Spinal cord (tissue), 10 donors: ENCODE results near the gene ARFGEF2. TPM values are rescaled to one million over a fixed set of nuclear protein-coding genes. Genes with fewer than 3 reads are reported as not detected.
A peak's percentile ranks its signal among the peaks of the same experiment; 100 is the strongest.

Experiments used
- DNase-seq, 6 donors: peaks; one replicate each; pipeline versions ENCODE4 v3.0.0 to v3.0.0-alpha.2; 2013 to 2015; ENCODE audit warnings: low spot score in 6 of 6, low read depth in 4 of 6
- H3K27ac ChIP-seq: one replicate; pipeline ENCODE4 v1.5.1; 2013; ENCODE audit warnings: low read depth, low read length, control low read depth
- H3K27me3 ChIP-seq: one replicate; pipeline ENCODE4 v1.6.1; 2013; ENCODE audit warnings: low read length; ENCODE audit not compliant: control insufficient read depth, insufficient read depth
- H3K36me3 ChIP-seq: one replicate; pipeline ENCODE4 v1.6.1; 2013; ENCODE audit warnings: low read length; ENCODE audit not compliant: control insufficient read depth, insufficient read depth
- H3K4me1 ChIP-seq: one replicate; pipeline ENCODE4 v1.6.1; 2013; ENCODE audit warnings: low read length; ENCODE audit not compliant: control insufficient read depth, insufficient read depth
- H3K4me3 ChIP-seq: one replicate; pipeline ENCODE4 v1.5.1; 2013; ENCODE audit warnings: low read depth, low read length, control low read depth
- H3K9me3 ChIP-seq: one replicate; pipeline ENCODE4 v1.6.1; 2013; ENCODE audit warnings: low read length; ENCODE audit not compliant: control insufficient read depth, insufficient read depth
- WGBS: methylation state at CpG from one replicate; pipeline ENCODE4 v1.1.5; 2013; ENCODE audit warnings: missing lambda C conversion rate; ENCODE audit not compliant: insufficient coverage; 5-methylcytosine and 5-hydroxymethylcytosine counted together
- polyA plus RNA-seq, 2 donors: library from polyadenylated mRNA; unstranded; fragments of 120-200 nt; gene quantifications; one replicate each; pipeline ENCODE4 v1.2.1, GENCODE V29; 2013; ENCODE audit not compliant: insufficient read length in 2 of 2
- total RNA-seq, 2 donors: library from RNA; depleted of rRNA in 1 of 2; stranded (reverse); fragments of 120-200 nt in 1 of 2; fragments of >200 nt in 1 of 2; gene quantifications; one replicate each; pipeline versions ENCODE4 v1.2.3 to v1.2.4, GENCODE V29; 2013 to 2014
- donor health status: healthy.

Gene ARFGEF2
- total and polyA plus RNA-seq, 4 donors = 13.5 to 45.1 (median 20.4) TPM

- 100% methylated on average over 1 of the region's 5 CpGs for WGBS
- DNase-seq = no peak
- peaks cover 34% of the 10 kb centered on the region for H3K36me3 ChIP-seq
Measured at GRCh38 chr20:48983423-48984400, 62.2 kb downstream of the ARFGEF2 start.

GRCh38 chr20:48984575-48985219 lies 63.2 kb downstream of the ARFGEF2 start:
- peaks cover 35% of the 10 kb centered on the region for H3K36me3 ChIP-seq
- no peak for DNase-seq
- no peaks in the 10 kb centered on the region for H3K4me1 ChIP-seq
- H3K4me3 ChIP-seq = no peak overlapping the region
- peaks cover 2% of the 10 kb centered on the region for H3K9me3 ChIP-seq
- no peak overlapping the region for H3K27ac ChIP-seq
- H3K27me3 ChIP-seq = no peaks in the 10 kb centered on the region
- WGBS = 63% methylated on average over 7 of the region's 10 CpGs

More at GRCh38 chr20:48983423-48984400, 62.2 kb downstream of the ARFGEF2 start:
- Histone ChIP-seq H3K4me1 (no peaks in the 10 kb centered on the region), H3K27me3 (no peaks in the 10 kb centered on the region), H3K4me3 (no peak overlapping the region), H3K27ac (no peak overlapping the region), H3K9me3 (peaks cover 2% of the 10 kb centered on the region)

- Histone ChIP-seq H3K27ac (no peak overlapping the region), H3K9me3 (peaks cover 2% of the 10 kb centered on the region), H3K36me3 (peaks cover 46% of the 10 kb centered on the region), H3K4me3 (no peak overlapping the region), H3K27me3 (no peaks in the 10 kb centered on the region), H3K4me1 (no peaks in the 10 kb centered on the region)
- DNase-seq = peak in 1 of 6 donors; percentile 46
- no CpG with 5 or more reads among the region's 2 CpGs for WGBS
Measured at GRCh38 chr20:48986899-48987298, 65.4 kb downstream of the ARFGEF2 start.

- H3K27ac ChIP-seq = no peak overlapping the region
- 100% methylated on average over 1 of the region's 1 CpG for WGBS
- no peak for DNase-seq
- no peaks in the 10 kb centered on the region for H3K9me3 ChIP-seq
- no peak overlapping the region for H3K4me3 ChIP-seq
- H3K4me1 ChIP-seq = no peaks in the 10 kb centered on the region
- H3K36me3 ChIP-seq = peaks cover 30% of the 10 kb centered on the region
- H3K27me3 ChIP-seq = no peaks in the 10 kb centered on the region
Measured at GRCh38 chr20:48990467-48990866, 69.0 kb downstream of the ARFGEF2 start.

GRCh38 chr20:48995589-48995988 lies 74.1 kb downstream of the ARFGEF2 start:
- Histone ChIP-seq H3K27ac (no peak overlapping the region), H3K9me3 (no peaks in the 10 kb centered on the region), H3K27me3 (no peaks in the 10 kb centered on the region), H3K4me1 (no peaks in the 10 kb centered on the region), H3K4me3 (no peak overlapping the region), H3K36me3 (peaks cover 43% of the 10 kb centered on the region)
- DNase-seq = no peak
- 82% methylated on average over 3 of the region's 4 CpGs for WGBS

- Histone ChIP-seq H3K36me3 (peaks cover 41% of the 10 kb centered on the region), H3K9me3 (no peaks in the 10 kb centered on the region), H3K4me1 (no peaks in the 10 kb centered on the region), H3K27me3 (no peaks in the 10 kb centered on the region), H3K4me3 (no peak overlapping the region), H3K27ac (no peak overlapping the region)
- no peak for DNase-seq
- 86% methylated on average over 1 of the region's 3 CpGs for WGBS
Measured at GRCh38 chr20:48999890-49000870, 78.7 kb downstream of the ARFGEF2 start.

- Histone ChIP-seq H3K27ac (no peak overlapping the region), H3K4me3 (no peak overlapping the region), H3K9me3 (no peaks in the 10 kb centered on the region), H3K4me1 (no peaks in the 10 kb centered on the region), H3K27me3 (no peaks in the 10 kb centered on the region), H3K36me3 (peaks cover 45% of the 10 kb centered on the region)
- WGBS = no CpG with 5 or more reads among the region's 7 CpGs
- DNase-seq = no peak
Measured at GRCh38 chr20:49001741-49002140, 80.2 kb downstream of the ARFGEF2 start.

- no peaks in the 10 kb centered on the region for H3K4me1 ChIP-seq
- no peak overlapping the region for H3K27ac ChIP-seq
- H3K27me3 ChIP-seq = no peaks in the 10 kb centered on the region
- WGBS = 92% methylated on average over 7 of the region's 8 CpGs
- H3K36me3 ChIP-seq = peaks cover 35% of the 10 kb centered on the region
- no peak overlapping the region for H3K4me3 ChIP-seq
- DNase-seq = peak in 1 of 6 donors; percentile 21
- H3K9me3 ChIP-seq = no peaks in the 10 kb centered on the region
Measured at GRCh38 chr20:49006446-49006980, 85.0 kb downstream of the ARFGEF2 start.
